Posterior cingulate gyrus (tissue), 11 donors: ENCODE measurements around the gene APBB1IP.
"Not testable (repeated sequence)": the region's sequence is repeated elsewhere in the genome, so short reads cannot be mapped to it uniquely, and the experiment has no call there.

Source experiments
- DNase-seq, 10 donors: peaks; one replicate each; pipeline versions ENCODE4 v3.0.0 to v3.0.0-alpha.2; 2020 to 2021; ENCODE audit warnings: mixed read lengths in 3 of 10
- intact Hi-C: fragments of 100-400 bp; cut with DNase I; formaldehyde crosslinking; loops from one replicate; pipeline ENCODE4 v1.15.1; 2023

The APBB1IP gene

DNA sequence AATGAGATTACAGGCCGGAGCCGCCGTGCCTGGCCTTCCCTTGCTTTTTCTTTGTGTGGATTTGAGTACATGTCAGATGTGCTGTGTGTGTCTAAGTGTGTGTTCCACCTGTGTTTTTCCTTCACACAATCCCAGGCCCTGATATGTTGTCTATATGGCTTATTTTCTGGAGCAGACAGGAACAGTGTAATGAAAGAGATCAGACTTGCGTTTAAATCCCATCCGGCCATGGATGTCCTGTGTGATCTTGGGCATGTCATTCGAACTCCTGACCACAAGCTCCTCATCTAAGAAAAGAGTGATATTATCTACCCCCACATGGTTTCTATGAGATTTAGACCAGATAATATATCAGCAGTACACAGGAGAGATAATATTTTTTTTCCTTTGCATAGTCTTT is 37.2 kb downstream of the APBB1IP start:
- intact Hi-C loops: no loop called here
- no peak for DNase-seq

DNA sequence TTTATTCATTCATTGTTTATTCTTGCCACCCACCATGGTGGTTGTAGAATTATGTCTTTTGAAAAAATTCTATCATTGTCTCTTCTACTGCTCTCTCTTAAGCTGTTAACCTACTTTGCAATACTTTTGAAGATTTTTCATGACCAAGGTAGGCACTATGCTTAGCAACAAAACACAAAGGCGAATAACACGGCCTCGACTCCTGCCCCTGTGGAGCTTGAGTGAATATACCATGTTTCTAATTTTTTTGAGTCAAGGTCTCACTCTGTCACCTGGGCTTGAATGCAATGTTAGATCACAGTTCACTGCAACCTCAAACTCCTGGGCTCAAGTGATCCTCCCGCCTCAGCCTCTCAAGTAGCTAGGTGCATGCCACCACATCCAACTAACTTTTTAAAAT is 39.4 kb downstream of the APBB1IP start:
- intact Hi-C loops: no loop called here
- DNase-seq: no peak

DNA sequence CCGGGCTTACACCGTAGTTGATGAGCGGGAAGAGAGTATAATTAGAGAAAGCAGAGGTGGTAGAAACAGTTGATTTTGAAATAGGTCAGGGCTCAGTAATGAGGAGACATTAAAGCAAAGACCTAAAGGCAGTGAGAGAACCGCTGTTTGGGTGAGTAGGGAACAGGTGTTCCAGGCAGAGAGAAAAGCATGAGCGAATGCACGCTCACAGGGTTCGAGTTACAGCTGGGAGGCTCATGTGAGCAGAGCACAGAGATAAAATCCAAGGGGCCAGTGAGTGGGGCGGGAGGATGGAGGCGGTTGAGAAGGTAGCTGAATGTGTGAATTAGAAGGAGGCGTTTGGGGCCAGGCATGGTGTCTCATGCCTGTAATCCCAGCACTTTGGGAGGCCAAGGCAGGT is 39.9 kb downstream of the APBB1IP start:
- intact Hi-C loops: no loop called here
- no peak for DNase-seq

DNA sequence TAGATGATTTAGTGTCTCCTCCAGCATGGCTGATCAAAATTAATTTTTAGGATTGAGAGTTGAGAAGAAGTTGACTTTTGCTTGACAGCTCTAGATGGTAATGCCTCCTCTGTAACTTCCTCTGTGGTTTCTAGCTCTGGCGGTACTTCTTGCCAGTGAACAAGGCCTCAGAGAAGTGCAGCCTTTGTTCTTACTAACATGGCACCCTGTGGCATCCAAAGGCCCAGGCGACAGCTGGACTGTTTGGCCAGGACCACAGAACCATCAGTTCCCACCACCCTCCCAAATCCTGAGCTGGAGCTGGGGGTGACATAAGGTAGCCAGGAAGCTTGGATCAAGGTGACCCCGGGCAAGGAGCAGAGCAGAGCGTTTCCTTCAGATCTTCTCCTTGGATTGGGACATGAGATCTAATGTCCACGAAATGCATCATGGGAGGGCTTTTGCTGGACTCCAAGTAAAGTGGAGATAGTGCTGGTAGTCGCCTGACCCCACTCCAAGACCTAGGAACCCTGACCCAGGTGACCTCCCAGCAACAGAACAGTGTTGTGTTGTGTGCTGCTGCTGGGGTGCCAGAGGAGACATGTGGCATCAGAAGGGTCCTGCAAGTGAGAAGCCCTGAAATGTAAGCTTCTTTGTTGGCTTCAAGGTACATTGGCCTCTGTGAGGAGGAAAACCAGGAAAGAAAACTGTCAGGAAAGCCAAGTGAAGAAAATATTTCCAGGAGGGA is 41.8 kb downstream of the APBB1IP start:
- intact Hi-C loops: no loop called here

DNA sequence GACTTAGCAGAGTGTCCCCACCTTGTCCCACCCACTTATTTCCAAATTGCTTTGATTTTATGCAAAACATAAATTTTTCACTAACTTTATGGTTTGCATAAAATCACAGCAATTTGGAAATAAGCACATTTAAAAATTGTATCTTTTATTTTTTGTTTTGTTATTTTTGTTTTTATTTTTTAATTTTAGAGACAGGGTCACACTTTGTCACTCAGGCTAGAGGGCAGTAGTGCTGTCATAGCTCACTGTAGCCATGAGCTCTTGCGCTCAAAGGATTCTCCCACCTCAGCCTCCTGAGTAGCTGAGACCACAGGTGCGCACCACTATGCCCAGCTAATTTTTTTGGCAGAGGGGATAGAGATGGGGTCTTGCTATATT is 43.2 kb downstream of the APBB1IP start:
- DNase-seq: no peak
- intact Hi-C loops: no loop called here

More for the DNA sequence above, 41.8 kb downstream of the APBB1IP start:
- no peak for DNase-seq

DNA sequence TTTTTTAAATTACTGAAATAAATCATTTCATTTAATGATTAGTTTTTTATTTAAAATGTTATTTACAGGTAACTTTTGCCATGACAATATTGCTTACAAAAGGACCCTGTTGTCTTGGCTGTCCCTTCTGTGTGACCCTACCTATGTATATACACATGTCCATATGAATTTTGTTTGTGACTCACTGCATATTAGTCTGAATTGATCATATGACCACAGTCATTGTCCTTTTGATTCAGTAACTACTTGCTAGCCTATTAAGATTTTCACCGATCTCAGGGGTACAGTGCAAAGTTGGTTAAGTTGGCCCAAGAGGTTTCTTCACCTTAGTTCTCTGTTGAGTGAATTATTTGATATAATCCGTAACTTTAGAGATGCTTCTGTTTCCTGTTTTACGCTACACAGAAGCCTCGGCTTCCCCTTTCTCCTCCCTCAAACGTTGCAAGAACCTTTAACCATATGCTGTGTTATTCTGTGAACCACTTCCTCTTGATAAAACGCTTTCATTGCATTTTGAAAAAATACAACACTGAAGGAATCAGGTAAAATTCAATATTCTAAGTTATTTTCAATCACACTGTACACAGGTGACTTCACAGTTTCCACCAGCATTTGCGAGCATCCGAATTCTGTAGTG is 43.9 kb downstream of the APBB1IP start:
- intact Hi-C loops: no loop called here
- no peak for DNase-seq

DNA sequence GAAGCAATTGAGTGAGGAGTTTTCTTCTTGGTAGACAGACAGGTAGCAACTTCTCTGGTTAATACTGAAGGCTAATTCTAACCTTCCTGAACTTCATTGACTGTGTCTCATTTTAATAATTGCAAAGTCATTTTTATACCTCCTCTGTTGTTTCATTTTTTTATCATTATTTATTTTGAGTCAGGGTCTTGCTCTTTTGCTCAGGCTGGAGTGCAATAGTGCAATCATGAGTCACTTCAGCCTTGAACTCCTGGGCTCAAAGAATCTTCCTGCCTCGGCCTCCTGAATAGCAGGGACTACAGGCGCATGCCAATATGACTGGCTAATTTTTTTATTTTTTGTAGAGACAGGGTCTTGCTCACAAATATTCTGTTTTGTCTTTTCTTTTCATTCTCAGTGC is 45.4 kb downstream of the APBB1IP start:
- DNase-seq: no peak
- intact Hi-C loops: no loop called here

DNA sequence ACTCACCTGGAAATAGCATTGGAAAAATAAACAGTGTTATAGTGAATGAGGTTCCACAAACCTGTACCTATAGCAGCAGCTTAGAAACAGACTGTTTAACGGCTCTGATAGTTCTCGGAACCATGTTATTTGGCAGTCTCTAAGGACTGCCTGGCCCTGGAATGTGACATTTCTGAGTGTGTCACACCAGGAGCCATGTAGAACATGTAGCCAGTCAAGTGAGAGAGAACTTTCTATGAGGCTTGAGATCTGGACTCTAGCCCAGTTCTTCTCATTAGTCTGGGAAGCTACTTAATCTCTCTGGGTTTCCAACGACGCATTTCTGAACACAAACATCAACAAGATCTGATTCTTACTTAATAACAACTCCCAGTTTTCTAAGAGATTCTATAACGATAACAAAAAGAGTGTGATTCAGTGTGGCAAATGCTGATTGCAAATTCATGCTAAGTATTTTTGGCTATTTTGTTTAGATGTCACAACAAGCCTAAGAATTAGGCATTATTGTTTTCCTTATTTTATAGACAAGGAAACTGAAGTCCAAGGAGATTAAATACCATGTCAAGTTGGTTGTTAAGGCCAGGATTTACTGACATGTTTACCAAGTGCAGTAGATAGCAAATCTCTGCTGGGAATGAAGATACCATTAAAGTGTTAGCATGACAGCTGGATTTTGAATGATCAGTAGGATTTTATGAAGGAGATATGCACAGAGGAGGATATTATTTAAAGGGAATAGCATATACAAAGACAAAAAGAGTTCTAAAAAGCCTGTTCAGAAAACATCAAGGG is 47.2 kb downstream of the APBB1IP start:
- DNase-seq: no peak
- intact Hi-C loops: no loop called here

DNA sequence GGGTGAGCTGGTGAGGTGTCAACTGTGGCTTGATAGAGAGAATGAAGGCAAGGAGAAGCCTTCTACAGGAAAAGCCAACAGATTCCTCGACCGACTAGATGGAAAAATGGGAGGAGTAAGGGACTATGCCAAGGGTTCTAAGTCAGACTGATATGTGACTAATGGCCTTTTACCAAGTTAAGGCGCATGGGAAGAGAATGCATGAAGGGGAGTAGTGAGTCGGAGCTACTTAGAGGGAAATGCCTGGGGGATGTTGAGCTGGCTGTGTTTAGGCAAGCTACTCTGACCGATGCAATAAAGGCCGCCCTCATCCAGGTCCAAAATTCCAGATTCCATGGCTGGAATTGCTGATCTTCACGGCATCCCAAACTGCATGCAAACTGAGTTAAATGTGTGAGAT is 48.2 kb downstream of the APBB1IP start:
- intact Hi-C loops: no loop called here
- DNase-seq: no peak

DNA sequence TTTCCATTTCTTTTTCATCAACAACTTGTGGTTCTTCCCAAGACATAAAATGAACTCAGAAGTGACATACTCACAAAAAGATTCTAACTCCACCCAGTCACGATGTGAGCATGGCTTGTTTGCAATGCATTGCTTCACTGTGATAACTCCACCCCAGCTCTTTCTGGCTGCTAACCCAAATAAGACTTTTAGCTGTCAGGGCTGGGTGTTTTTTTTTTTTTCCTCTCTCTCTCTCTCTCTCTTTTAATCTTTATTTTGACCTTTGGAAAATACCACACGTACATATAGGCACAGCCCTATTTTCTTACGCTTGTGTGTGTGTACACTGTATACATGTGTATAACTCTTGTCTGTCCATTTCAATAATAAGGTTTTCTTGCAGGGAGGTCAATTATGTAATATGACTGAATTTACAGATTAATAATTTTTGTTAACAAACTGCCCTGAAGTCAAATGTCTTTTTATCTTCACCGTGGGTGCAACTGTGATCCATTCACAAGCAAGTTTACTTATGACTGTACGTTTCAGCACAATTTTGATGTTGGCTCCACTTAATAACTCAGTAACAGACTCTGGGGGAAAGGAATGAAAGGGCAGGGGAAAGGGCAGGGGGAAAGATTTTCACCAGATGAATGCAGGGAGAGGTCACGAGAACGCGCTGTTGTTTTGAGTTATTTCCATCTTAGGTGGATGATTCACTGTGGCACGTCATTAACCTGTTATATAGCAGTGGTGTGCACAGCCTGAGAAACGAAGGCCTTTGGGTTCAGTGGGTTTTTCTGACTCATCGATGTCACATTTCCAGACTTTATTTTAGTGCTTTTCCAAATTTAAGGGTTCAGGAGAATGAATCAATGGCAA is 49.1 kb downstream of the APBB1IP start:
- no peak for DNase-seq
- intact Hi-C loops: no loop called here

DNA sequence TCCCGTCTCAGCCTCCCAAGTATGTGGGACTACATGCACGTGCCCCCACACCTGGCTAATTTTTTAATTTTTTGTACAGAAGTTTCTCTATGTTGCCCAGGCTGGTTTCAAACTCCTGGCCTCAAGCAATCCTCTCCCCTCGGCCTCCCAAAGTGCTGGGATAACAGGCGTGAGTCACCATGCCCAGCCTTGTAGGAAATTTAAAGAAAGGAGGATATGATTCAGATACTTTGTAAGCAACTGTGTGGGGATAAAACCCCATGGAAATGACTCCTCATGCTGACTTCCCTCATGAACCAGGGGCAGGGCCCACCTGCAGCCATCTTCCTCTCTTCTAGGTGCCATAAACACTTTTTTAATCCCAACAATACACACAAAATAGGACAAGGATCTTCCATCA is 50.2 kb downstream of the APBB1IP start:
- intact Hi-C loops: no loop called here
- no peak for DNase-seq

DNA sequence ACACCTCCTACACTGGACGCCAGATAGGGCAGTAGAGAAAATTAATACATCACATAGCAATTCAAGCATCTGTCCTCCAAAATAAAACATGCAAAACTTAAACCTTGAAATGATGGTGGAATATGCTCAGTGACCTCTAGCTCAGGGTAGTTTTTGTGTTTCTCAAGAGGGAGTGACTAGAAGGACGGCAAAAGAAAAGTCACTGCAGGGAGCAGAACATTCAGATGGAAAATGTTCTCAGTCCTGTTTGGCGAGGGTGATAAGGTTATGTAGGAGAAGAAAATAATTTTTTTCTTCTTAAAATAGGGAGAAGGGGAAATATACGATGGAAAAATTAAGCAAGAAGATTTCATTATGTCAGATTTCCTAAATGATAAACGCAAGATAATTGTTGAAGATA is 50.9 kb downstream of the APBB1IP start:
- no peak for DNase-seq
- intact Hi-C loops: no loop called here

DNA sequence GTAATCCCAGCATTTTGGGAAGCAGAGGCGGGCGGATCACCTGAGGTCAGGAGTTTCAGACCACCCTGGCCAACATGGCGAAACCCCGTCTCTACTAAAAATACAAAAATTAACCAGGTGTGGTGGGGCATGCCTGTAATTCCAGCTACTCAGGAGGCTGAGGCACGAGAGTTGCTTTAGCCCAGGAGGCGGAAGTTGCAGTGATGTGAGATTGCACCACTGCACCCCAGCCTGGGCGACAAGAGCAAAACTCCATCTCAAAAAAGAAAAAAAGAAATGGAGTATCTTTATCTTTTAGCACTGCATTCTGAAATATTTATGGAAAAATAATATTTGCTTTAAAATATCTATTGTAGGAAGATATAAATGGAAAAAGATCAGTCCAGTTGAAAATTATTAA is 52.2 kb downstream of the APBB1IP start:
- intact Hi-C loops: not testable (repeated sequence)

DNA sequence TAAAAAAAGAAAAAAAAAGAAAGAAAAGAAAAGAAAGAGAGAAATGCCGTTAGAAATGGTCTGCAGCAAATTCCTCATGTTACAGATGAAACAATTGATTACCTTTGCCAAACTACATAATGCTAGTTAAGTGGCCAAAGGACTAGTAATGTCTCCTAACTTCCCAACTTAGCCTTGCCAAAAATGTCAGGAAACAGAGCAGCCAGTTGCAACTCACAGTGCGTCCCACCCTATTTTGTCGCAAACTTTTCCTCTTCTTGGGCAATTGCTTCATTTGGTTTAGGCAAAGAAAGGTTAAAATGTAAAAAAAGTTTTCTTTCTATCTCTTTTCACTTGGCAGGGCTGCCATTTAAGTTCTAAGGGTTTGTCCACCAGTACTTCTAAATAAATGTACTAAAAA is 53.1 kb downstream of the APBB1IP start:
- intact Hi-C loops: no loop called here
- DNase-seq: no peak

More for the DNA sequence above, 52.2 kb downstream of the APBB1IP start:
- not testable (repeated sequence) for DNase-seq

DNA sequence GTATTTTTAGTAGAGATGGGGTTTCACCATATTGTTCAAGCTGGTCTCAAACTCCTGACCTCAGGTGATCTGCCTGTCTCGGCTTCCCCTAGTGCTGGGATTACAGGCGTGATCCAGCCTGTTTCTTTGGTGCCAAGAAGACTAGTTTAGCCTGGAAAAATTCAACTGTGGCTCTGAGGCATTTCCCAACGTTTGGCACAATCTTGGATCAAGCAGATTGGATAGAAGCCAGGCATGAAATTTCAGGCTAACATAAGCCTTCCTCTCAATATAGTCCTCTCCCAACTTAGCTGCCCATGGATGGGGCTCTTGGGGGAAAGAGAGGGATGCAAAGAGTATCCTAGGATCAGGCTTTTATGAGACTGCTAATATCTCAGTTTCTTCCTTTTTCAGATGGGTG is 53.8 kb downstream of the APBB1IP start:
- intact Hi-C loops: no loop called here

DNA sequence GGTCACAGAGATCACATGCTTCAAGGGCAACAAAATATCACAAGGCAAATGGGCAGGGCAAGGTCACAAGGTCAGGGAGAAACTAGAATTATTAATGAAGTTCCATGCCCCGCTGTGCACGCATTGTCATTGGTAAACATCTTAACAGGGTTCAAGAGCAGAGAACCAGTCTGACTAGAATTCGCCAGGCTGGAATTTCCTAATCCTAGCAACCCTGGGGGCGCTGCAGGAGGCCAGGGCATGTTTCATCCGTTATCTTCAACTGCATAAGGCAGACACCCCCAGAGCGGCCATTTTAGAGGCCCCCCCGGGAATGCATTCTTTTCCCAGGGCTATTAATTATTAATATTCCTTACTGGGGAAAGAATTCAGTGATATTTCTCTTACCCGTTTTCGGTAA is 54.6 kb downstream of the APBB1IP start:
- intact Hi-C loops, DNase-seq: not testable (repeated sequence)

More for the DNA sequence above, 53.8 kb downstream of the APBB1IP start:
- DNase-seq: no peak

DNA sequence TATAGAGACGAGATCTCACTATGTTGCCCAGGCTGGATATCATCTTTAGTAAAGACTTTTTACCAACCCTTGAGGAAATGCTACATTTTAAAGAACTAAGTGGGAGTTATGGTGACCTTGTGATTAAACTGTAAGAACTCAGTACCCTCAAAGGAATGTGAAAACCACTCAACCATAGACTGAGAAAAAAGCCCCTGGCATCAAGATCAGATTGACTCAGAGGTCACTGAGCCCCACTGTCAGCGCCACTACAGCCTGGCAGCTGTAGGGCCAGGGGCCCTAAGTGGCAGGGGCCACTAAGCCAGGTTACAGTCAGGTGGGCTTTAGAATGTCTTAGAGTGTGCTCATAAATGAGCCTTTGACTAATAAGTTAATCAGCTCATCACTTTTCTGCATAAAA is 55.9 kb downstream of the APBB1IP start:
- intact Hi-C loops: no loop called here
- DNase-seq: no peak

DNA sequence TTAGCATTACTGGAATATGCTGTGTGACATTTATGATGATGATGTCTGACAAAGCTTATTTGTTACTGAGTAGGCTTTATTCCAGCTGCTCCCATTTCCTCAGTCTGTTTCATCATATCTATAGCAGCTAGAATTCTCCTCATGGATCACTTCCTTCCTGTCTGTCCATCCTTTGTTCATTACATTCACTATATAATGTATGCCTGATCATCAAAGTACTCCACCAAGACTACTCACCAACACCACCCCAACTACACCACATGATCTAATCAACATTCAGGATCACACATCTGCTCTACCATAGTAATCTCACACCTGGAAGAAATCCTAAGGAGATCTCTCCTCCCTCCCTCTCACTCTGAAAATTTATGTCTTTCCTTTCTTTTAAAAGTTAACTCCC is 61.3 kb downstream of the APBB1IP start:
- no peak for DNase-seq
- intact Hi-C loops: no loop called here

DNA sequence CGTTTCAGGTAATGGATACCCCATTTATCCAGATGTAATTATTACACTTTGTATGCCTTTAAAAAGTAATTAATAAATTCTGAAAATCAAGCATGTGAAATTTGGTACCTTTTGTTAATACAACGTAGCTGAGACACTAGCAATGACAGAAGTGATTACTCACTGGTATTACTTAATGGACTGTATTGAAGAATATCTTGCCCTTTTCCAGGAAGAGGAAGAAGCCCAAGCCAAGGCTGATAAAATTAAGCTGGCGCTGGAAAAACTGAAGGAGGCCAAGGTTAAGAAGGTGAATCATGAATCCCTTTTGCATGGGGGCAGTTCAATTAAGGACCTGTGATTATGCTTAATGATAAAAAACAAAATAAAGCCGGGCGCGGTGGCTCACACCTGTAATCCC is 64.8 kb downstream of the APBB1IP start:
- no peak for DNase-seq
- intact Hi-C loops: no loop called here

DNA sequence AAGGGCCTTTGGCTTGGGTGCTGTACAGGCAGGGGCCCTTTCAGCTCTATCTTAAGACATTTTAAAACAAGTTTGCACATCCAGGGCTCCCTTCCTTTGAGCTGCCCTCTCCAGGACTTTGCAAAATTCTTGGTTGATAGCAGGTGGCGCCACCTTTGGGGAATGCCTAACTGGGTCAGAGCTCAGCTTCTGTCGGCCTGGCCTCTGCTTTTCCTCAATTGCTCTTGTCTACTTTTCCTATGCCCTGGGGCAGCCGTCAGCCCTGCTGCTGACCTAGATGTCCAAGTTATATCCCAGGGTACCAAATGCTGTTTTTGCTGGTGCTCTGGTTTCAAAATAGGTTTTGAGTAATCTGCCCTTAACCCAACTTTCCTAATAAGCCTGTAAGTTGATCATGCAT is 65.8 kb downstream of the APBB1IP start:
- DNase-seq: no peak
- intact Hi-C loops: no loop called here

DNA sequence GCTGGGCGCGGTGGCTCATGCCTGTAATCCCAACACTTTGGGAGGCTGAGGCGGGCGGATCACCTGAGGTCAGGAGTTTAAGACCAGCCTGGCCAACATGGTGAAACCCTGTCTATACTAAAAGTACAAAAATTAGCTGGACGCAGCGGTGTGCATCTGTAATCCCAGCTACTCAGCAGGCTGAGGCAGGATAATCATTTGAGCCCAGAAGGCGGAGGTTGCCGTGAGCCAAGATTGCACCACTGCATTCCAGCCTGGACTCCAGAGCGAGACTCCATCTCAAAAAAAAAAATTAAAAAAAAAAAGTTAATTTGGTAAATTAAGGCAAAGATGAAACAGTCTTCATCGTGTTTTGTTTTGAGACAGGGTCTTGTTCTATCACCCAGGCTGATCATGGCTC is 66.3 kb downstream of the APBB1IP start:
- DNase-seq, intact Hi-C loops: not testable (repeated sequence)
